Liver (tissue), 3 donors: Measurements from ENCODE around the gene HERPUD2.

Experiments
- JUND ChIP-seq, 2 donors: IDR thresholded peaks; 2 replicates each; pipeline ENCODE4 v1.6.1; 2016; ENCODE audit warnings: antibody characterized with exemption in 2 of 2
- MAX ChIP-seq: IDR thresholded peaks from 2 replicates; pipeline ENCODE4 v1.6.1; 2016; ENCODE audit warnings: antibody characterized with exemption
- NR2F2 ChIP-seq: IDR thresholded peaks from 2 replicates; pipeline ENCODE4 v1.6.1; 2016; ENCODE audit warnings: antibody characterized with exemption
- SP1 ChIP-seq: IDR thresholded peaks from 2 replicates; pipeline ENCODE4 v1.6.1; 2018; ENCODE audit warnings: antibody characterized with exemption, mild to moderate bottlenecking
- TF ChIP-seq, protein P1 (sequence below): fragments of 150-350 bp; IDR thresholded peaks from 2 replicates; pipeline ENCODE4 v1.5.1; 2017; ENCODE audit warnings: improper control_type of control experiment, low read depth, low read length; ENCODE audit not compliant: missing input control
- donor health status: healthy.
- donor health status: healthy.

DNA sequence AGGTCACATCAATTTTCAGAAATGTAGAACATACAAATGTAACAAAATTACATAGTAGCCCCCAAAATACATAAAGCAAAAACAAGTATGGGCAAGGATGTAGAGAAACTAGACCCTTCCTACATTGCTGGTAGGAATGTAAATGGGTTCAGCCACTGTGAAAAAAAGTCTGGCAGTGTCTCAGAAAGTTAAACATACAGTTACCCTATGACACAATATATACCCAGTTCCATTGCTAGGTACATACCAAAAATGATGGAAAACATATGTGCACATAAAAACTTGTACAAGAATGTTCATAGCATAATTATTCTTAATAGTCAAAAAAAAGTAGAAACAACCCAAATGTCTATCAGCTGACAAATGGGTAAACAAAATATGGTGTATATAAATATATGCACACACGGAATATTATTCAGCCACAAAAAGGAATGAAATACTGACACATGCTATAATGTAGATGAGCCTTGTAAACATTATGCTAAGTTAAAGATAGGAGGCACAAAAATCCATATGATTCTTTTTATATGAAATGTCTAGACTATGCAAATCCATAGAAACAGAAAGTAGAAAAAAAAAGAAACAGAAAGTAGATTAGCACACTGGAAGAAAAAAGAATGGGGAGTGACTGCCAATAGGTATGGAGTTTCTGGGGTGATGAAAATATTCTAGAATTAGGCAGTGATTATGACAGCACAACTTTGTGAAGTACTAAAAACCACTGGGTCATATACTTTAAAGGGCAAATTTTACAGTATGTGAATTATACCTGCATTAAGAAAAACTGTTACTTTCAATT is 13.5 kb downstream of the HERPUD2 start:
- TF ChIP-seq, protein P1, sequence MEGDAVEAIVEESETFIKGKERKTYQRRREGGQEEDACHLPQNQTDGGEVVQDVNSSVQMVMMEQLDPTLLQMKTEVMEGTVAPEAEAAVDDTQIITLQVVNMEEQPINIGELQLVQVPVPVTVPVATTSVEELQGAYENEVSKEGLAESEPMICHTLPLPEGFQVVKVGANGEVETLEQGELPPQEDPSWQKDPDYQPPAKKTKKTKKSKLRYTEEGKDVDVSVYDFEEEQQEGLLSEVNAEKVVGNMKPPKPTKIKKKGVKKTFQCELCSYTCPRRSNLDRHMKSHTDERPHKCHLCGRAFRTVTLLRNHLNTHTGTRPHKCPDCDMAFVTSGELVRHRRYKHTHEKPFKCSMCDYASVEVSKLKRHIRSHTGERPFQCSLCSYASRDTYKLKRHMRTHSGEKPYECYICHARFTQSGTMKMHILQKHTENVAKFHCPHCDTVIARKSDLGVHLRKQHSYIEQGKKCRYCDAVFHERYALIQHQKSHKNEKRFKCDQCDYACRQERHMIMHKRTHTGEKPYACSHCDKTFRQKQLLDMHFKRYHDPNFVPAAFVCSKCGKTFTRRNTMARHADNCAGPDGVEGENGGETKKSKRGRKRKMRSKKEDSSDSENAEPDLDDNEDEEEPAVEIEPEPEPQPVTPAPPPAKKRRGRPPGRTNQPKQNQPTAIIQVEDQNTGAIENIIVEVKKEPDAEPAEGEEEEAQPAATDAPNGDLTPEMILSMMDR: no peak
- TF ChIP-seq MAX (no peak), JUND (IDR thresholded peaks at IDR 0.05) (no peak), SP1 (no peak), NR2F2 (no peak)
